ENCODE data around the gene ADD1. TPM values are rescaled to one million over a fixed set of nuclear protein-coding genes. Genes with fewer than 3 reads are reported as not detected.

The ADD1 gene
- total RNA-seq, 6 experiments from 2014 or later = 276 to 332 (median 321) TPM

- Mint-ChIP-seq H3K4me3 (no peak overlapping the region), H3K9me3 (no peaks in the 10 kb centered on the region), H3K36me3 (ENCODE audit: low read depth) (peaks cover 51% of the 10 kb centered on the region), H3K4me1 (ENCODE audit: low read depth) (peaks cover 23% of the 10 kb centered on the region), H3K27me3 (ENCODE audit: insufficient read depth) (peaks cover 3% of the 10 kb centered on the region), H3K27ac (peak overlapping the region; percentile 50)
- no peak for DNase-seq
- TF ChIP-seq CTCF (IDR thresholded peaks at IDR 0.05) = no peak
Measured at GRCh38 chr4:2900741-2901140, 57.1 kb downstream of the ADD1 start.

GRCh38 chr4:2901186-2901585, 57.5 kb downstream of the ADD1 start:
- no peak for TF ChIP-seq CTCF (IDR thresholded peaks at IDR 0.05)
- no peak overlapping the region for H3K4me3 Mint-ChIP-seq
- H3K9me3 Mint-ChIP-seq = no peaks in the 10 kb centered on the region
- H3K27ac Mint-ChIP-seq = peak overlapping the region; percentile 50
- peaks cover 3% of the 10 kb centered on the region for H3K27me3 Mint-ChIP-seq (ENCODE audit: insufficient read depth)
- peaks cover 51% of the 10 kb centered on the region for H3K36me3 Mint-ChIP-seq (ENCODE audit: low read depth)
- peaks cover 23% of the 10 kb centered on the region for H3K4me1 Mint-ChIP-seq (ENCODE audit: low read depth)
- no peak for DNase-seq

DNA sequence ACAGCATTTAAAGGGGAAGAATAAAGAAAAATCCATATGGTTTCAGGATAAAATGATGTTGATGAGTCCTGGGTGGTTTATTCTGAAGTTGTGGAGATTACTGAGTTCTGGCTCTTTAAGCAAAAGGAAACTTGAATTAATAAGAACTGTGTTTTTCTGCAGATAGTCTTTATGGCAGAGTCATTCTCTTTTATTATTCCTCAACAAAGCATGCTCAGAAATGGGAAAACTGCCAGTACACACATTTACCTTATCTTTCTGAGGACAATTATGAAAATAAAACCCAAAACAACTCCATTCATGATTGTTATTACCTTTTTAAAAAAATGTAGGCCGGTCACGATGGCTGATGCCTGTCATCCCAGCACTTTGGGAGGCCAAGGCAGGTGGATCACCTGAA, 58.5 kb downstream of the ADD1 start:
- H3K36me3 Mint-ChIP-seq (ENCODE audit: low read depth) = peaks cover 51% of the 10 kb centered on the region
- no peaks in the 10 kb centered on the region for H3K9me3 Mint-ChIP-seq
- peaks cover 23% of the 10 kb centered on the region for H3K4me1 Mint-ChIP-seq (ENCODE audit: low read depth)
- TF ChIP-seq CTCF (IDR thresholded peaks at IDR 0.05) = no peak
- DNase-seq = no peak
- H3K27me3 Mint-ChIP-seq (ENCODE audit: insufficient read depth) = peaks cover 3% of the 10 kb centered on the region
- no peak overlapping the region; the same call in 1 of the 2 replicates for H3K27ac Mint-ChIP-seq
- no peak overlapping the region for H3K4me3 Mint-ChIP-seq

DNA sequence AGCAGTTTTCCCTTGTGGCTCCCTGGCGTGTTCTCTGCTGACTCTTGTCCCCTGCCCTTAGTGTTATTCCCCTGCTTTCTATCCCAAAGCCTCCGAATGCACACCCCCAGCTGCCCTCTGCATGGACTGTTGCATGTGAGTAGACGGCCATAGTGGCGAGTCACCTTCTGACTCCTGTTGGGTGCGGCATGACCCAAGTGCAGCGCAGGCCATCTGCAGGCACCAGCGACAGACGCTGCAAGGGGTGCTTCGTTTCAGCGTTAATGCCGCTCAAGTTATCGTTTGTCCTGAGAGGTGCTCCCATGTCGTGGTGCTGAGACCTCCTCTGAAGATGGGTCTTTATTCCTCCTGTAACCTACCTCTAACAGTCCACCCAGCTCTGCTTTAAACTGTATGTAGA, 61.9 kb downstream of the ADD1 start:
- no peak for TF ChIP-seq CTCF (IDR thresholded peaks at IDR 0.05)
- no peak for DNase-seq
- Mint-ChIP-seq H3K36me3 (ENCODE audit: low read depth) (peaks cover 35% of the 10 kb centered on the region), H3K4me3 (no peak overlapping the region), H3K27ac (no peak overlapping the region; the same call in 1 of the 2 replicates), H3K4me1 (ENCODE audit: low read depth) (peaks cover 9% of the 10 kb centered on the region), H3K27me3 (ENCODE audit: insufficient read depth) (peaks cover 1% of the 10 kb centered on the region; the same call in 1 of the 2 replicates), H3K9me3 (no peaks in the 10 kb centered on the region)

DNA sequence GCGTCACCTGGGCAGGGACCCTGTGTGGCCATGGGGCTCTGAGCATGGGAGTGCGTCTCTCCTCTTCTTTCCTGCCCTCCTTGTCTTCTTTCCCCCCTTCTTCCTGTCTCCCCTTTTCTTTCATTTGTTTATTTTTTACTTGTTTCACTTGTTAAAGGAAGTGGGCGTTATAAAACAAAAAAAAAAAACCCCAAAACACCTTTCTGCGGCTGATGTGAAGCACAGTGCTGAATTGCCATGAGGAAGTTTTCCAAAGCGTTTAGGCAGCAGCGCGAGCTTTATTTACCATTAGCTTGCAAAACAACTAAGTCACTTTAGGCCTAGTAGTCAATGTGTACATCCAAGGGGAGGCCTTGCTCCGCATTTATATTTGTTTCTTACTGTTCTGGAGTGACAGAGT, 62.6 kb downstream of the ADD1 start:
- Mint-ChIP-seq H3K4me1 (ENCODE audit: low read depth) (peaks cover 2% of the 10 kb centered on the region), H3K9me3 (no peaks in the 10 kb centered on the region), H3K27ac (no peak overlapping the region), H3K4me3 (no peak overlapping the region), H3K36me3 (ENCODE audit: low read depth) (peaks cover 29% of the 10 kb centered on the region), H3K27me3 (ENCODE audit: insufficient read depth) (no peaks in the 10 kb centered on the region)
- TF ChIP-seq CTCF (IDR thresholded peaks at IDR 0.05) = no peak
- DNase-seq = no peak

DNA sequence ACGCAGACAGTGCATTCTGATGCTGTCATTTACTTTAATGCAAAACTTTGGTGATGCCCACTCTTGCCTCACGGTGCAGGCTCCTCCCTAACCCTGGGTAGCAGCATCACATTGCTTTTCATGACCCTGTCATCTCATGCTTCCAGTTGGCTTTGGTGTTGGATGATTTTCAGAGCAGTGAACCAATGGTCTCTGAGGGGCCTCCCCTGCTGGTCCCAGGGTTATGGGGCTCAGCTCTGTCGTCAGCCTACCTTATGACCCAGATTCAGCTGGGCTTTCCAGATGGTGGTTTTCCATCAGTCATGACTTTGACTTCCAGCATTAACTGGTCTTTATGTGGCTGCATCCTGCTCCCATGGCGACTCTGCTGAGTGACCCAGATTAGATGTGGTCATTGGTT, 63.6 kb downstream of the ADD1 start:
- Mint-ChIP-seq H3K27ac (no peak overlapping the region), H3K27me3 (ENCODE audit: insufficient read depth) (no peaks in the 10 kb centered on the region), H3K36me3 (ENCODE audit: low read depth) (peaks cover 29% of the 10 kb centered on the region), H3K4me1 (ENCODE audit: low read depth) (no peaks in the 10 kb centered on the region), H3K4me3 (no peak overlapping the region), H3K9me3 (no peaks in the 10 kb centered on the region)
- no peak for DNase-seq
- no peak for TF ChIP-seq CTCF (IDR thresholded peaks at IDR 0.05)

All from HFFc6 (cell line).